Transverse colon (tissue), 4 donors: ENCODE measurements around the gene IGDCC3. TPM values are rescaled to one million over a fixed set of nuclear protein-coding genes. Genes with fewer than 3 reads are reported as not detected.

Experiments used
- DNase-seq: peaks from one replicate; pipeline ENCODE4 v3.0.0-alpha.2; 2019
- H3K27ac ChIP-seq, 4 donors: fragments of 200-600 bp; sonication (generic); 2 replicates each; pipeline ENCODE4 v1.5.1; 2016 to 2018; ENCODE audit warnings: inconsistent platforms in 4 of 4
- H3K27me3 ChIP-seq: fragments of 200-600 bp; sonication (generic); 2 replicates; pipeline ENCODE4 v1.5.1; 2017; ENCODE audit warnings: inconsistent platforms
- H3K36me3 ChIP-seq, 4 donors: fragments of 200-600 bp; sonication (generic); 2 replicates each; pipeline ENCODE4 v1.5.1; 2017 to 2019; ENCODE audit warnings: inconsistent platforms in 4 of 4
- H3K4me1 ChIP-seq, 4 donors: fragments of 200-600 bp; sonication (generic); 2 replicates each; pipeline ENCODE4 v1.5.1; 2017 to 2020; ENCODE audit warnings: inconsistent platforms in 4 of 4
- H3K4me3 ChIP-seq, 4 donors: fragments of 200-600 bp; sonication (generic); 1 replicate in 1 of 4; 2 replicates in 3 of 4; pipeline versions ENCODE4 v1.5.1 to v1.6.1; 2017 to 2019; ENCODE audit warnings: inconsistent platforms in 4 of 4
- H3K9me3 ChIP-seq, 2 donors: fragments of 200-600 bp; sonication (generic); 2 replicates each; pipeline ENCODE4 v1.5.1; 2017 to 2019; ENCODE audit warnings: inconsistent platforms in 2 of 2
- CTCF ChIP-seq, 5 experiments: fragments of 200-600 bp in 3 of 5; fragments of 450-650 bp in 2 of 5; sonication (generic) in 3 of 5; IDR thresholded peaks; 1 replicate in 2 of 5; 2 replicates in 3 of 5; pipeline ENCODE4 v1.5.1; 2016 to 2017; ENCODE audit warnings: antibody characterized with exemption in 5 of 5, inconsistent platforms in 3 of 5, mild to moderate bottlenecking in 2 of 5, moderate library complexity in 1 of 5
- EP300 ChIP-seq: sonication (generic); formaldehyde crosslinking; IDR thresholded peaks from one replicate; pipeline ENCODE4 v1.6.1; 2017; ENCODE audit warnings: antibody characterized with exemption, low read depth
- POLR2A ChIP-seq: fragments of 450-650 bp; IDR thresholded peaks from one replicate; pipeline ENCODE4 v1.6.1; 2016; ENCODE audit warnings: antibody characterized with exemption, mild to moderate bottlenecking, moderate library complexity
- POLR2AphosphoS5 ChIP-seq, 3 donors: sonication (generic); formaldehyde crosslinking; IDR thresholded peaks; one replicate each; pipeline ENCODE4 v1.6.1; 2016; ENCODE audit warnings: antibody characterized with exemption in 3 of 3
- WGBS, 2 donors: methylation state at CpG; one replicate each; pipeline ENCODE4 v1.1.5; 2018; ENCODE audit warnings: low coverage in 1 of 2; 5-methylcytosine and 5-hydroxymethylcytosine counted together
- in situ Hi-C, 4 donors: fragments of 200-750 bp; cut with MboI; loops; one replicate each; pipeline versions ENCODE4 v1.15.0 to v1.15.1; 2017; ENCODE audit warnings: low sequenced_read_pairs in 3 of 4, low pct_ligation_motif_present in 1 of 4, low pct_unique_long_range_greater_than_20kb in 1 of 4
- intact Hi-C: fragments of 100-400 bp; cut with DNase I; formaldehyde crosslinking; loops from one replicate; pipeline ENCODE4 v1.15.1; 2023; ENCODE audit warnings: low total_unique reads
- total RNA-seq, 4 donors: library from RNA; depleted of rRNA; stranded (reverse); fragments of >200 nt; gene quantifications; one replicate each; pipeline ENCODE4 v1.1.0, GENCODE V29; 2016

IGDCC3 gene
- total RNA-seq, 4 donors from 2014 or later = not detected

GRCh38 chr15:65382921-65383320, 5.1 kb upstream of the IGDCC3 start:
- intact Hi-C loops = no loop called here
- 83 to 88% methylated on average over 7 to 9 of the region's 9 CpGs for WGBS, 2 donors
- TF ChIP-seq POLR2AphosphoS5 (IDR thresholded peaks at IDR 0.05) (no peak), POLR2A (no peak), EP300 (no peak), CTCF (IDR thresholded peaks at IDR 0.05) (no peak)
- in situ Hi-C loops = loop anchor here in 2 of 4 donors (5.0 kb wide), 2 partner anchors 61 to 66 kb away; no protein-coding TSS in a partner anchor
- Histone ChIP-seq H3K9me3 (no peaks in the 10 kb centered on the region), H3K27me3 (peaks cover 47% of the 10 kb centered on the region), H3K4me3 (no peak overlapping the region), H3K4me1 (peaks cover 8 to 19% (median 12%) of the 10 kb centered on the region in 4 donors), H3K27ac (no peak overlapping the region), H3K36me3 (no peaks in the 10 kb centered on the region)
- DNase-seq = no peak

DNA sequence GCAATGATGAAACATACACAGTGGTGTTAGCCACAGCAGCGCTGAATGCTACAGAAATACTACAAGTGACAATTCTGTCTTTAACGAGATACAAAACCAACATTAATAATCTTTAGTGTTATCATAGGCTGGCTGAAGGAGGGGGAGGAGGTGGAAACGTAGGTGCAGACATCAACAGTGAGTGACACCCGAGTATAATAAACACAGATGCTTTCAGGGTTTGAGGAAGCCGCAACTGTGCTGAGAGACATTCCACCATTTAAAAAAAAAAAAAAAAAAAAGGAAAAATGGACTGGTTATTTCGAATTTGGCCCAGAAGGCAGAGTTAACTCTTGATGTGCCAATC, 4.3 kb upstream of the IGDCC3 start:
- no peaks in the 10 kb centered on the region for H3K36me3 ChIP-seq
- H3K27me3 ChIP-seq = peaks cover 55% of the 10 kb centered on the region
- intact Hi-C loops (no loop called here), in situ Hi-C loops (loop anchor here in 2 of 4 donors (5.0 kb wide), 2 partner anchors 60 to 65 kb away; no protein-coding TSS in a partner anchor)
- peaks cover 8 to 25% (median 17%) of the 10 kb centered on the region in 4 donors for H3K4me1 ChIP-seq
- H3K4me3 ChIP-seq = no peak overlapping the region
- no peak for DNase-seq
- H3K9me3 ChIP-seq = no peaks in the 10 kb centered on the region
- H3K27ac ChIP-seq = no peak overlapping the region
- no peak for TF ChIP-seq POLR2AphosphoS5 (IDR thresholded peaks at IDR 0.05)
- TF ChIP-seq CTCF (IDR thresholded peaks at IDR 0.05) = no peak
- TF ChIP-seq EP300 = no peak
- no peak for TF ChIP-seq POLR2A
- 54 to 69% methylated on average over 4 to 6 of the region's 6 CpGs for WGBS, 2 donors

- H3K36me3 ChIP-seq = no peaks in the 10 kb centered on the region
- H3K4me1 ChIP-seq = peaks cover 8 to 30% (median 21%) of the 10 kb centered on the region in 4 donors
- no peak for DNase-seq
- TF ChIP-seq POLR2A = no peak
- TF ChIP-seq POLR2AphosphoS5 (IDR thresholded peaks at IDR 0.05) = no peak
- TF ChIP-seq CTCF (IDR thresholded peaks at IDR 0.05) = no peak
- no peak for TF ChIP-seq EP300
- H3K27me3 ChIP-seq = peaks cover 60% of the 10 kb centered on the region
- no peaks in the 10 kb centered on the region for H3K9me3 ChIP-seq
- in situ Hi-C loops = loop anchor here in 2 of 4 donors (5.0 kb wide), 2 partner anchors 59 to 64 kb away; no protein-coding TSS in a partner anchor
- no peak overlapping the region for H3K27ac ChIP-seq
- H3K4me3 ChIP-seq = no peak overlapping the region
- intact Hi-C loops = no loop called here
- WGBS, 2 donors = 67 to 78% methylated on average over 1 of the region's 1 CpG
Observed at GRCh38 chr15:65381445-65382145, 3.8 kb upstream of the IGDCC3 start.

- no peak for DNase-seq
- Histone ChIP-seq H3K4me1 (peaks cover 2 to 25% (median 17%) of the 10 kb centered on the region in 4 donors), H3K27ac (no peak overlapping the region), H3K36me3 (no peaks in the 10 kb centered on the region), H3K9me3 (no peaks in the 10 kb centered on the region), H3K4me3 (no peak overlapping the region), H3K27me3 (peaks cover 76% of the 10 kb centered on the region)
- intact Hi-C loops = no loop called here
- WGBS, 2 donors = 73 to 75% methylated on average over 2 of the region's 2 CpGs
- in situ Hi-C loops = loop anchor here in 2 of 4 donors (5.0 kb wide), 2 partner anchors 58 to 63 kb away; no protein-coding TSS in a partner anchor
- TF ChIP-seq POLR2AphosphoS5 (IDR thresholded peaks at IDR 0.05) = no peak
- no peak for TF ChIP-seq POLR2A
- no peak for TF ChIP-seq EP300
- no peak for TF ChIP-seq CTCF (IDR thresholded peaks at IDR 0.05)
Observed at GRCh38 chr15:65379986-65380385, 2.2 kb upstream of the IGDCC3 start.
